ENCODE data around the gene SEMA7A. TPM values are rescaled to one million over a fixed set of nuclear protein-coding genes. Genes with fewer than 3 reads are reported as not detected.

The SEMA7A gene
- total and polyA plus RNA-seq, 4 donors = 4.2 to 15.0 (median 6.8) TPM

GRCh38 chr15:74380361-74381189, 53.2 kb downstream of the SEMA7A start:
- Histone ChIP-seq H3K9me3 (ENCODE audit: control insufficient read depth in 4 of 4, insufficient read depth in 3 of 4, low read length in 3 of 4) (no peaks in the 10 kb centered on the region), H3K4me1 (ENCODE audit: control insufficient read depth in 5 of 5, insufficient read depth in 5 of 5, low read length in 5 of 5) (peaks cover 0 to 15% (median 5%) of the 10 kb centered on the region in 5 donors), H3K4me3 (no peak overlapping the region), H3K36me3 (ENCODE audit: control insufficient read depth in 4 of 4, insufficient read depth in 4 of 4, low read length in 4 of 4) (no peaks in the 10 kb centered on the region), H3K27me3 (ENCODE audit: control insufficient read depth in 3 of 3, insufficient read depth in 3 of 3, low read length in 2 of 3) (no peaks in the 10 kb centered on the region), H3K27ac (ENCODE audit: low read depth in 1 of 2, low read length in 1 of 2) (no peak overlapping the region), H3K9ac (ENCODE audit: insufficient read depth in 1 of 2, low read length in 2 of 2) (no peak overlapping the region)
- WGBS, 2 donors = 78 to 86% methylated on average over 12 of the region's 12 CpGs
- DNase-seq = no peak
- ATAC-seq (ENCODE audit: insufficient read depth, low FRiP score) = no peak
- TF ChIP-seq CTCF (IDR thresholded peaks at IDR 0.05; ENCODE audit: control extremely low read depth, extremely low read depth) = no peak

- Histone ChIP-seq H3K9ac (ENCODE audit: insufficient read depth in 1 of 2, low read length in 2 of 2) (no peak overlapping the region), H3K4me3 (no peak overlapping the region), H3K27me3 (ENCODE audit: control insufficient read depth in 3 of 3, insufficient read depth in 3 of 3, low read length in 2 of 3) (no peaks in the 10 kb centered on the region), H3K4me1 (ENCODE audit: control insufficient read depth in 5 of 5, insufficient read depth in 5 of 5, low read length in 5 of 5) (peaks cover 0 to 13% (median 0%) of the 10 kb centered on the region in 5 donors), H3K9me3 (ENCODE audit: control insufficient read depth in 4 of 4, insufficient read depth in 3 of 4, low read length in 3 of 4) (no peaks in the 10 kb centered on the region), H3K27ac (ENCODE audit: low read depth in 1 of 2, low read length in 1 of 2) (no peak overlapping the region), H3K36me3 (ENCODE audit: control insufficient read depth in 4 of 4, insufficient read depth in 4 of 4, low read length in 4 of 4) (no peaks in the 10 kb centered on the region)
- 17 to 33% methylated on average over 9 of the region's 9 CpGs for WGBS, 2 donors
- DNase-seq (peak in 2 of 3 donors; percentile 29 to 59), ATAC-seq (ENCODE audit: insufficient read depth, low FRiP score) (no peak)
- no peak for TF ChIP-seq CTCF (IDR thresholded peaks at IDR 0.05; ENCODE audit: control extremely low read depth, extremely low read depth)
Measured at GRCh38 chr15:74378848-74379247, 54.9 kb downstream of the SEMA7A start.

- H3K4me1 ChIP-seq (ENCODE audit: control insufficient read depth in 5 of 5, insufficient read depth in 5 of 5, low read length in 5 of 5) = peaks cover 0 to 14% (median 0%) of the 10 kb centered on the region in 5 donors
- no peak overlapping the region for H3K4me3 ChIP-seq
- H3K9ac ChIP-seq (ENCODE audit: insufficient read depth in 1 of 2, low read length in 2 of 2) = no peak overlapping the region
- ATAC-seq (ENCODE audit: insufficient read depth, low FRiP score) = no peak
- no peaks in the 10 kb centered on the region for H3K36me3 ChIP-seq (ENCODE audit: control insufficient read depth in 4 of 4, insufficient read depth in 4 of 4, low read length in 4 of 4)
- peak in 1 of 3 donors; percentile 38 for DNase-seq
- no peak for TF ChIP-seq CTCF (IDR thresholded peaks at IDR 0.05; ENCODE audit: control extremely low read depth, extremely low read depth)
- no peaks in the 10 kb centered on the region for H3K9me3 ChIP-seq (ENCODE audit: control insufficient read depth in 4 of 4, insufficient read depth in 3 of 4, low read length in 3 of 4)
- no peak overlapping the region for H3K27ac ChIP-seq (ENCODE audit: low read depth in 1 of 2, low read length in 1 of 2)
- H3K27me3 ChIP-seq (ENCODE audit: control insufficient read depth in 3 of 3, insufficient read depth in 3 of 3, low read length in 2 of 3) = no peaks in the 10 kb centered on the region
- 84 to 91% methylated on average over 15 of the region's 15 CpGs for WGBS, 2 donors
Measured at GRCh38 chr15:74377831-74378766, 55.7 kb downstream of the SEMA7A start.
